Epithelial cell of esophagus (primary cell): ENCODE measurements around the gene KLHL12.

ENCODE experiments used
- DNase-seq: peaks from one replicate; pipeline ENCODE4 v3.0.0; 2010; ENCODE audit warnings: low read depth
- H3K4me3 ChIP-seq: 2 replicates; pipeline ENCODE4 v1.5.1; 2011; ENCODE audit warnings: mild to moderate bottlenecking, low read length, control low read depth
- TF ChIP-seq, protein P1 (sequence below): IDR thresholded peaks from 2 replicates; pipeline ENCODE4 v1.5.1; 2011; ENCODE audit warnings: low read depth, mild to moderate bottlenecking, low read length, control low read depth, inconsistent platforms; ENCODE audit not compliant: insufficient read depth; ENCODE audit errors: missing control alignments

KLHL12 gene

DNA sequence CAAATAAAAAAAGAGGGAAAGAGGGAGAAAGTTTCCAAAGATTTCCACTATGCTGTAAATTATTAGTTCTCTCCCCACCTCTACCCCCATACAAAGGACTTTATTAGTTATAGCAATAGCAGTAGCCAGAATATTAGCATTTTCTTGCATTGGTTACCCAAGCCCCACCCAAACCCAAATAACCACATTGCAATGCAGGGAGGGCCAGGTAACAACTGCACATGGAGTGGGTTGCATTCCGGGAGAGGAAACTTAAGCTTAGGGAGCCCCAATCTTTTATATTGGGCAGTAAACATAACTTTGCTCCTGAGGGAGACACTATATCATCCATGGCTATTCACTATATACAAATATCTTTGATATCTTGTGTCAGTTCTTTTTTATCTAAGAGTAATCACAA, 25.1 kb upstream of the KLHL12 start:
- H3K4me3 ChIP-seq: no peak overlapping the region
- TF ChIP-seq, protein P1, sequence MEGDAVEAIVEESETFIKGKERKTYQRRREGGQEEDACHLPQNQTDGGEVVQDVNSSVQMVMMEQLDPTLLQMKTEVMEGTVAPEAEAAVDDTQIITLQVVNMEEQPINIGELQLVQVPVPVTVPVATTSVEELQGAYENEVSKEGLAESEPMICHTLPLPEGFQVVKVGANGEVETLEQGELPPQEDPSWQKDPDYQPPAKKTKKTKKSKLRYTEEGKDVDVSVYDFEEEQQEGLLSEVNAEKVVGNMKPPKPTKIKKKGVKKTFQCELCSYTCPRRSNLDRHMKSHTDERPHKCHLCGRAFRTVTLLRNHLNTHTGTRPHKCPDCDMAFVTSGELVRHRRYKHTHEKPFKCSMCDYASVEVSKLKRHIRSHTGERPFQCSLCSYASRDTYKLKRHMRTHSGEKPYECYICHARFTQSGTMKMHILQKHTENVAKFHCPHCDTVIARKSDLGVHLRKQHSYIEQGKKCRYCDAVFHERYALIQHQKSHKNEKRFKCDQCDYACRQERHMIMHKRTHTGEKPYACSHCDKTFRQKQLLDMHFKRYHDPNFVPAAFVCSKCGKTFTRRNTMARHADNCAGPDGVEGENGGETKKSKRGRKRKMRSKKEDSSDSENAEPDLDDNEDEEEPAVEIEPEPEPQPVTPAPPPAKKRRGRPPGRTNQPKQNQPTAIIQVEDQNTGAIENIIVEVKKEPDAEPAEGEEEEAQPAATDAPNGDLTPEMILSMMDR: no peak
- DNase-seq: no peak

DNA sequence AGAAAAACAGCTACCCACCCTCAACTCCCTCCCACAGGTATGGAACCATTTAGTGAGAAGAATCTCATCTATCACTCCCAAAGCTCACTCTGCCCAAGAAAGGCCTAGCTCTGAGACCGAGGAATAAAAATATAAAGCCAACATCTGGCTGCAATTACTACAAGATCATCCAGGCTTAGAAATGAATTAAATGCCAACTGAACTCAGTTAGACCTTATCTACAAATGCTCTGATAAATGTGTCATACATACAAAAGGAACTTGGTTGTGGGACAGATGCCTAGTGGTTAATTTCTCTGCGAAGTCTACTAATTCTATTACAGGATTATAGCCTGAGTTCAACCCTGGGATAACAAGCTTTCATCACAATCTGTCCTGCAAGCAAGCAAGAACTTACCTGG, 24.4 kb upstream of the KLHL12 start:
- no peak overlapping the region for H3K4me3 ChIP-seq
- TF ChIP-seq, protein P1: no peak
- DNase-seq: no peak

DNA sequence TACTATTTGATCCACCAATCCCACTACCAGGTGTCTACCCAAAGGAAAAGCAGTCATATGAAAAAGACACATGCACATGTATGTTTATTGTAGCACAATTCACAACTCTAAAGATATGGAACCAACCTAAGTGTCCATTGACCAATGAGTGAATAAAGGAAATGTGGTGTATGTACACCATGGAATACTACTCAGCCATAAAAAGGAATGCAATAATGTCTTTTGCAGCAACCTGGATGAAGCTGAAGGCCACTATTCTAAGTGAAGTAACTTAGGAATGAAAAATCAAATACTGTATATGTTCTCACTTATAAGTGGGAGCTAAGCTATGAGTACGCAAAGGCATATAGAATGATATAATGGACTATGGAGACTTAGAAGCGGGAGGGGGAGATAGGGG, 18.4 kb upstream of the KLHL12 start:
- TF ChIP-seq, protein P1: no peak
- DNase-seq: no peak
- no peak overlapping the region for H3K4me3 ChIP-seq

DNA sequence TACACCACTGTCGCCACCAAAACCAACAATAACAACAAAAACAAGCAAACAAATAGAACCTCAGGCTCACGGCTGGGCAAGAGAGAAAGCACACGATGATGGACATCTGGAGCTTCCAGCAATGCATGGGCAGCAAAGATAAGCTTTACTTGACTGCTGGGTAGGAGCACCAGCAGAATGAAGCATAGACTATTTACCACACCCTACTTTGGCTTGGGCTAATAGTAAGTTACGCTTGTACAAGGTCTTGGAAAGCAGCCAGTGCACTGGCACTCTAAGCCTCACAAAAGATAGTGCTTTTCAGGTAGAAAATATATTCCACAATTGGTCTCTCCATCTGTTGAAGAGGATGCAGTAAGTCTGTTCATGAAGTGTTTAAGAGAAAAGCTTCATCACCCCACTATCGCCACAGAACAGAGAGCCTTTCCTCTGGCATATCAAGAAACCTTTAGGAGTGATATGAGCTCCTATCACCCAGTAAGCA, 17.4 kb upstream of the KLHL12 start:
- no peak for DNase-seq
- TF ChIP-seq, protein P1: no peak
- no peak overlapping the region for H3K4me3 ChIP-seq

DNA sequence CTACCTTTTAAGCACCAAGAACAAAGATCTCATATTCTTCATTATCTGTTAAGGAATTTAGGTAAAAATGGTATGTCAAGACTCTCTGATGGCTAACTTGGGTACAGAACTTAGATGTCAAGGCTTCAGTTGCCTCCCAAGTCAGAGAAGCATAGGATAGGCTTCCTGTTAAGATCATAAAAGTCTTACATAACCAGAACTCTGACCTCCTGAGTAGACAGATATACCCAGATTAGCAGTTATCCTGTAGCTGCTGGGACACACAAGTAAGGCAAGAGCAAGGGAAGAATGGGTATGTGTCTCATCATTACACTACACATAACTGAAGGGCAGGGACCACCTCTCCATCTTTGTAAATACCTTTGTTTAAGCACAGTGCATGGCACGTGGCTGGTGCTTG, 15.4 kb upstream of the KLHL12 start:
- H3K4me3 ChIP-seq: no peak overlapping the region
- no peak for DNase-seq
- TF ChIP-seq, protein P1: no peak

DNA sequence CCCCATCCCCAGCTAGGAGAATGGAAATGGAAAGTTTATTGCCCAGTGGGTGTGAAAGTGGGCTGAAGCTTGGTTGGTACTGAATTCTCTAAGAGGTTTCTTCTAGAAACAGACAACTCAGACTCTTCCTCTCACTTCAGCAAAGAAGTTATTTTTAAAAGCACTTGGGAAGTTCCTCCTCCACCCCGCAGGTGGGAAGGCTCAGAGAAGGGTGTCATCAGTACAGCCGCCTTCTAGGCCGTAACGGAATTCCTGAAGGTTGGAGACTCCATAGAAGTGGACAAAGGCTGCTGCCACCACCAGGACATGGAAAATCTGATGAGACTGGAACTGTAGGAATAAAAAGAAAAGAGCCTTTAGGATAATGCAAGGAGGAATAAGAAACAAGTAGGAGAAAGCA, 14.3 kb upstream of the KLHL12 start:
- H3K4me3 ChIP-seq: no peak overlapping the region
- TF ChIP-seq, protein P1: no peak

DNA sequence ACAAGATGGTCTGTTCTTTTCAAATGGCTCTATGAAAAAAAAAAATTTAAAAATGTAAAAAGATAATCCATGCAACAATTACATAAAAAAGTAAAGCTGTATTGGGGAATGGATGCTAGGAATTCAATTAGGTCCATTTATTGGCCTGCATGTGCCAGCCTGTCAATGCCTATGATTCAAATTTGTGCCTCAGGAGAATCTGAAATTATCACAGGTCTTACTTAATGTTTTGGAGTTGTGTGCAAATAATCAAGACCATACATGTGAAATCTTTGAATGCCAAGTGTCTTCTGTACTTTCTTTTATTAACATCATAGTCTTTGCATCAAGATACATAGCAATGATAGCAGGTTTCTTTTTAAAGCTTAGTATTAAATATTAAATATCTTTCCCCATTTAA, 13.5 kb upstream of the KLHL12 start:
- TF ChIP-seq, protein P1: no peak
- no peak overlapping the region for H3K4me3 ChIP-seq
- peak; percentile 74 for DNase-seq

More for the DNA sequence above, 14.3 kb upstream of the KLHL12 start:
- DNase-seq: no peak
